Measurements from ENCODE around the gene MLYCD. TPM values are rescaled to one million over a fixed set of nuclear protein-coding genes. Genes with fewer than 3 reads are reported as not detected.

Gene MLYCD
- polyA plus RNA-seq, 1 donor from 2014 or later = 2.4 TPM

DNA sequence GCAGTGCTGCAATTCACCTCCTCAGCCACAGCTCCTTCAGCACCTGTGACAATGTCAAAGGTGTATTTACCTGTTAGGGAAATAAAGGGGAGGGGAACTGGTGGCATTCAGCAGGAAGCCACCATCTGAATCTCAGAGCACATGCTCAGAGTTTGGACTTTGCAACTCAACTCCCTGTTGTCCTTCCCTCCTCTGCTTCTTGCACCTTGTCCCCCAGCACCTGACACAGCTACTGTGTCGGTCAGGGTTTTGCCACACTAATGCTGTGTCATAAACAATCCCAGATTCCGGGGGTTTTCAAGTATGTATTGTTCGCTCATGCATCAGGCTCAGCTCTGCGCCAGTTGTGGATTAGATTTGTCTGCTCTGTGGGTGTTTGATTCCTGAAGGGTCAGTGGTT, 47.4 kb upstream of the MLYCD start:
- Histone ChIP-seq H3F3A (ENCODE audit: insufficient read depth, low read length, poor library complexity, severe bottlenecking) (no peaks in the 10 kb centered on the region), H3K4me3 (ENCODE audit: low read length) (no peak overlapping the region), H3K9me3 (ENCODE audit: low read length) (no peaks in the 10 kb centered on the region), H4K20me1 (ENCODE audit: insufficient read depth) (no peaks in the 10 kb centered on the region), H3K9me2 (ENCODE audit: insufficient read depth, low read length) (no peaks in the 10 kb centered on the region), H3K79me2 (replicated peaks; ENCODE audit: insufficient read depth, low read length) (no peaks in the 10 kb centered on the region), H3K36me3 (ENCODE audit: insufficient read depth, low read length) (no peaks in the 10 kb centered on the region), H3K9ac (ENCODE audit: low read length) (no peak overlapping the region), H3K27ac (ENCODE audit: low read length) (no peak overlapping the region), H3K27me3 (ENCODE audit: insufficient read depth, low read depth, low read length) (no peaks in the 10 kb centered on the region), H2AFZ (ENCODE audit: low read depth, low read length) (no peak overlapping the region), H3K4me2 (ENCODE audit: low read length) (no peak overlapping the region)
- TF ChIP-seq EZH2 (IDR thresholded peaks at IDR 0.05; ENCODE audit: borderline replicate concordance, insufficient read depth, low read length, poor library complexity, severe bottlenecking) (no peak), POLR2AphosphoS5 (IDR thresholded peaks at IDR 0.05) (no peak), SMC3 (conservative IDR thresholded peaks at IDR 0.05; ENCODE audit: poor library complexity) (no peak), MXI1 (conservative IDR thresholded peaks at IDR 0.05; ENCODE audit: poor library complexity, severe bottlenecking) (no peak), EP300 (conservative IDR thresholded peaks at IDR 0.05; ENCODE audit: poor library complexity, severe bottlenecking) (no peak), TAF1 (IDR thresholded peaks at IDR 0.05; ENCODE audit: low read depth) (no peak), RAD21 (conservative IDR thresholded peaks at IDR 0.05) (no peak)
- TF ChIP-seq, protein P1, sequence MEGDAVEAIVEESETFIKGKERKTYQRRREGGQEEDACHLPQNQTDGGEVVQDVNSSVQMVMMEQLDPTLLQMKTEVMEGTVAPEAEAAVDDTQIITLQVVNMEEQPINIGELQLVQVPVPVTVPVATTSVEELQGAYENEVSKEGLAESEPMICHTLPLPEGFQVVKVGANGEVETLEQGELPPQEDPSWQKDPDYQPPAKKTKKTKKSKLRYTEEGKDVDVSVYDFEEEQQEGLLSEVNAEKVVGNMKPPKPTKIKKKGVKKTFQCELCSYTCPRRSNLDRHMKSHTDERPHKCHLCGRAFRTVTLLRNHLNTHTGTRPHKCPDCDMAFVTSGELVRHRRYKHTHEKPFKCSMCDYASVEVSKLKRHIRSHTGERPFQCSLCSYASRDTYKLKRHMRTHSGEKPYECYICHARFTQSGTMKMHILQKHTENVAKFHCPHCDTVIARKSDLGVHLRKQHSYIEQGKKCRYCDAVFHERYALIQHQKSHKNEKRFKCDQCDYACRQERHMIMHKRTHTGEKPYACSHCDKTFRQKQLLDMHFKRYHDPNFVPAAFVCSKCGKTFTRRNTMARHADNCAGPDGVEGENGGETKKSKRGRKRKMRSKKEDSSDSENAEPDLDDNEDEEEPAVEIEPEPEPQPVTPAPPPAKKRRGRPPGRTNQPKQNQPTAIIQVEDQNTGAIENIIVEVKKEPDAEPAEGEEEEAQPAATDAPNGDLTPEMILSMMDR (IDR thresholded peaks at IDR 0.05; ENCODE audit: poor library complexity, severe bottlenecking) = no peak
- TF ChIP-seq, protein P2, sequence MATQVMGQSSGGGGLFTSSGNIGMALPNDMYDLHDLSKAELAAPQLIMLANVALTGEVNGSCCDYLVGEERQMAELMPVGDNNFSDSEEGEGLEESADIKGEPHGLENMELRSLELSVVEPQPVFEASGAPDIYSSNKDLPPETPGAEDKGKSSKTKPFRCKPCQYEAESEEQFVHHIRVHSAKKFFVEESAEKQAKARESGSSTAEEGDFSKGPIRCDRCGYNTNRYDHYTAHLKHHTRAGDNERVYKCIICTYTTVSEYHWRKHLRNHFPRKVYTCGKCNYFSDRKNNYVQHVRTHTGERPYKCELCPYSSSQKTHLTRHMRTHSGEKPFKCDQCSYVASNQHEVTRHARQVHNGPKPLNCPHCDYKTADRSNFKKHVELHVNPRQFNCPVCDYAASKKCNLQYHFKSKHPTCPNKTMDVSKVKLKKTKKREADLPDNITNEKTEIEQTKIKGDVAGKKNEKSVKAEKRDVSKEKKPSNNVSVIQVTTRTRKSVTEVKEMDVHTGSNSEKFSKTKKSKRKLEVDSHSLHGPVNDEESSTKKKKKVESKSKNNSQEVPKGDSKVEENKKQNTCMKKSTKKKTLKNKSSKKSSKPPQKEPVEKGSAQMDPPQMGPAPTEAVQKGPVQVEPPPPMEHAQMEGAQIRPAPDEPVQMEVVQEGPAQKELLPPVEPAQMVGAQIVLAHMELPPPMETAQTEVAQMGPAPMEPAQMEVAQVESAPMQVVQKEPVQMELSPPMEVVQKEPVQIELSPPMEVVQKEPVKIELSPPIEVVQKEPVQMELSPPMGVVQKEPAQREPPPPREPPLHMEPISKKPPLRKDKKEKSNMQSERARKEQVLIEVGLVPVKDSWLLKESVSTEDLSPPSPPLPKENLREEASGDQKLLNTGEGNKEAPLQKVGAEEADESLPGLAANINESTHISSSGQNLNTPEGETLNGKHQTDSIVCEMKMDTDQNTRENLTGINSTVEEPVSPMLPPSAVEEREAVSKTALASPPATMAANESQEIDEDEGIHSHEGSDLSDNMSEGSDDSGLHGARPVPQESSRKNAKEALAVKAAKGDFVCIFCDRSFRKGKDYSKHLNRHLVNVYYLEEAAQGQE (IDR thresholded peaks at IDR 0.05; ENCODE audit: borderline replicate concordance) = no peak

DNA sequence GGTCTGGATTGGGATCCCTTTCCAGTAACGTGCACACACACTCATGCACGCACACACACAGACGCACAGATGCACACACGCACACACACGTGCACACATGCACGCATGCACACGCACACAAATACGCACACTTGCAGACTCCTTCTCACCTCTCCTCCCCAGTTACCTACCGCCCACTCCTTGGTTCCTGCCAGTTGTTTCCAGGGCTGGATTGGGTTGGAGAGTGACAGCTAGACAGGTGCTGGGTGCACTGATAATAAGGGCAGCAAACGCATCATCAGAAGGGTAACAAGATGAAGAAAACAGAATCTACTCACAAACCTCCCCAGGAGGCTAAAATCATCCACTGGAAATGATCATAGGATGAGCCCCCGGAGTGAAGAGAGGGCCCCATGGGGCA, 46.1 kb upstream of the MLYCD start:
- no peaks in the 10 kb centered on the region for H3K36me3 ChIP-seq (ENCODE audit: insufficient read depth, low read length)
- no peaks in the 10 kb centered on the region for H3K79me2 ChIP-seq (replicated peaks; ENCODE audit: insufficient read depth, low read length)
- H3K4me2 ChIP-seq (ENCODE audit: low read length) = no peak overlapping the region
- no peaks in the 10 kb centered on the region for H3F3A ChIP-seq (ENCODE audit: insufficient read depth, low read length, poor library complexity, severe bottlenecking)
- H3K27ac ChIP-seq (ENCODE audit: low read length) = no peak overlapping the region
- no peaks in the 10 kb centered on the region for H3K9me3 ChIP-seq (ENCODE audit: low read length)
- TF ChIP-seq, protein P1 (IDR thresholded peaks at IDR 0.05; ENCODE audit: poor library complexity, severe bottlenecking) = no peak
- TF ChIP-seq EP300 (conservative IDR thresholded peaks at IDR 0.05; ENCODE audit: poor library complexity, severe bottlenecking) = no peak
- TF ChIP-seq RAD21 (conservative IDR thresholded peaks at IDR 0.05) = no peak
- TF ChIP-seq, protein P2 (IDR thresholded peaks at IDR 0.05; ENCODE audit: borderline replicate concordance) = no peak
- TF ChIP-seq POLR2AphosphoS5 (IDR thresholded peaks at IDR 0.05) = no peak
- no peak for TF ChIP-seq MXI1 (conservative IDR thresholded peaks at IDR 0.05; ENCODE audit: poor library complexity, severe bottlenecking)
- H4K20me1 ChIP-seq (ENCODE audit: insufficient read depth) = no peaks in the 10 kb centered on the region
- H3K9me2 ChIP-seq (ENCODE audit: insufficient read depth, low read length) = no peaks in the 10 kb centered on the region
- H2AFZ ChIP-seq (ENCODE audit: low read depth, low read length) = no peak overlapping the region
- H3K4me3 ChIP-seq (ENCODE audit: low read length) = no peak overlapping the region
- H3K9ac ChIP-seq (ENCODE audit: low read length) = no peak overlapping the region
- H3K27me3 ChIP-seq (ENCODE audit: insufficient read depth, low read depth, low read length) = no peaks in the 10 kb centered on the region

Data from neural cell (in vitro differentiated cells).